H1 (cell line): ENCODE results near the gene UMODL1. TPM values are rescaled to one million over a fixed set of nuclear protein-coding genes. Genes with fewer than 3 reads are reported as not detected.

Source experiments
- CTCF ChIA-PET: fragments of 300-600 bp; sonication (Branson Sonifier 250); formaldehyde crosslinking; loops from one replicate; lab custom pipeline; 2021; ENCODE audit not compliant: partially characterized antibody; lab: Charles Lee
- POLR2A ChIA-PET: fragments of 300-600 bp; sonication (Branson Sonifier 250); formaldehyde crosslinking; loops from one replicate; lab custom pipeline; 2021; ENCODE audit warnings: inconsistent platforms; ENCODE audit not compliant: partially characterized antibody; lab: Charles Lee
- DNase-seq, 2 experiments: peaks; one replicate each; pipeline versions ENCODE4 v3.0.0 to v3.0.0-alpha.2; 2010 to 2022; ENCODE audit warnings: low spot score in 2 of 2, low read depth in 1 of 2, mixed read lengths in 1 of 2
- FAIRE-seq: peaks from 2 replicates; lab custom pipeline; 2011; peaks lifted over from hg19 to GRCh38; lab: Jason Lieb, UNC
- H2AFZ ChIP-seq: 2 replicates; pipeline ENCODE4 v1.8.1; 2012; ENCODE audit warnings: low read length, inconsistent platforms
- H2AK5ac ChIP-seq: 2 replicates; pipeline ENCODE4 v1.6.1; 2013; ENCODE audit warnings: low read depth, low read length
- H2BK120ac ChIP-seq: replicated peaks from 2 replicates; pipeline ENCODE3; 2013; ENCODE audit warnings: low read depth, low read length, inconsistent platforms
- H2BK12ac ChIP-seq: 2 replicates; pipeline ENCODE4 v1.6.1; 2013; ENCODE audit warnings: low read depth, low read length
- H2BK15ac ChIP-seq: 2 replicates; pipeline ENCODE4 v1.6.1; 2013; ENCODE audit warnings: low read length
- H2BK20ac ChIP-seq: 2 replicates; pipeline ENCODE4 v1.6.1; 2013; ENCODE audit warnings: low read length
- H2BK5ac ChIP-seq: 2 replicates; pipeline ENCODE4 v1.6.1; 2013; ENCODE audit warnings: low read depth, low read length
- H3K14ac ChIP-seq: 2 replicates; pipeline ENCODE4 v1.6.1; 2013; ENCODE audit warnings: inconsistent platforms; ENCODE audit not compliant: insufficient read length
- H3K18ac ChIP-seq: 2 replicates; pipeline ENCODE4 v1.6.1; 2013; ENCODE audit warnings: low read length; ENCODE audit errors: extremely low read depth
- H3K23ac ChIP-seq: 2 replicates; pipeline ENCODE4 v1.6.1; 2013; ENCODE audit warnings: inconsistent platforms; ENCODE audit not compliant: insufficient read length
- H3K23me2 ChIP-seq: 2 replicates; pipeline ENCODE4 v1.6.1; 2013; ENCODE audit warnings: low read depth, low read length
- H3K27ac ChIP-seq: 2 replicates; pipeline ENCODE4 v1.6.1; 2011; ENCODE audit warnings: low read depth, low read length, inconsistent platforms
- H3K27me3 ChIP-seq, 4 experiments: replicated peaks in 1 of 4; 1 replicate in 1 of 4; 2 replicates in 3 of 4; pipeline versions ENCODE4 v1.6.1 to v1.8.1; 2011 to 2013; ENCODE audit warnings: low read length in 3 of 4, mild to moderate bottlenecking in 3 of 4, inconsistent platforms in 2 of 4, mixed read lengths in 2 of 4, moderate library complexity in 1 of 4; ENCODE audit not compliant: control insufficient read depth in 3 of 4, insufficient read depth in 3 of 4; ENCODE audit errors: extremely low read depth in 1 of 4
- H3K36me3 ChIP-seq, 4 experiments: 2 replicates each; pipeline versions ENCODE4 v1.6.1 to v1.8.1; 2011 to 2013; ENCODE audit warnings: mild to moderate bottlenecking in 4 of 4, low read length in 3 of 4, moderate library complexity in 2 of 4, control low read depth in 1 of 4, inconsistent platforms in 1 of 4; ENCODE audit not compliant: insufficient read depth in 4 of 4, control insufficient read depth in 2 of 4
- H3K4ac ChIP-seq: replicated peaks from 2 replicates; pipeline ENCODE3; 2013; ENCODE audit warnings: low read length, low read depth, mixed read lengths, inconsistent platforms; ENCODE audit not compliant: insufficient read length
- H3K4me1 ChIP-seq, 4 experiments: replicated peaks in 1 of 4; 1 replicate in 1 of 4; 2 replicates in 3 of 4; pipeline versions ENCODE4 v1.6.1 to v1.8.1; 2011 to 2013; ENCODE audit warnings: low read length in 3 of 4, inconsistent platforms in 2 of 4, mixed read lengths in 1 of 4; ENCODE audit not compliant: insufficient read depth in 4 of 4, control insufficient read depth in 3 of 4
- H3K4me2 ChIP-seq, 2 experiments: 2 replicates each; pipeline versions ENCODE4 v1.6.1 to v1.8.1; 2011 to 2013; ENCODE audit warnings: low read depth in 2 of 2, low read length in 2 of 2, control low read depth in 1 of 2, inconsistent platforms in 1 of 2, mild to moderate bottlenecking in 1 of 2; ENCODE audit not compliant: insufficient read depth in 1 of 2
- H3K4me3 ChIP-seq, 4 experiments: fragments of 200-600, 300-600 bp in 1 of 4; sonication (generic), shearing (Covaris generic), sonication (Bioruptor Twin) in 1 of 4; 2 replicates each; pipeline versions ENCODE4 v1.5.1 to v1.8.1; 2011 to 2016; ENCODE audit warnings: low read length in 4 of 4, low read depth in 3 of 4, control low read depth in 2 of 4, inconsistent platforms in 2 of 4, mild to moderate bottlenecking in 2 of 4, mixed read lengths in 1 of 4, moderate library complexity in 1 of 4; ENCODE audit not compliant: insufficient read depth in 2 of 4; ENCODE audit errors: extremely low read depth in 1 of 4
- H3K56ac ChIP-seq: replicated peaks from 2 replicates; pipeline ENCODE3; 2013; ENCODE audit warnings: low read depth, mild to moderate bottlenecking, mixed read lengths, low read length, inconsistent platforms; ENCODE audit not compliant: insufficient read length
- H3K79me1 ChIP-seq: 2 replicates; pipeline ENCODE4 v1.6.1; 2013; ENCODE audit warnings: low read depth, low read length, control low read depth
- H3K79me2 ChIP-seq, 2 experiments: 2 replicates each; pipeline versions ENCODE4 v1.6.1 to v1.8.1; 2012 to 2013; ENCODE audit warnings: low read length in 2 of 2, mild to moderate bottlenecking in 2 of 2, inconsistent platforms in 1 of 2; ENCODE audit not compliant: insufficient read depth in 2 of 2, control insufficient read depth in 1 of 2
- H3K9ac ChIP-seq, 4 experiments: replicated peaks in 1 of 4; 1 replicate in 1 of 4; 2 replicates in 3 of 4; pipeline versions ENCODE4 v1.6.1 to v1.8.1; 2011 to 2013; ENCODE audit warnings: low read depth in 3 of 4, low read length in 3 of 4, control low read depth in 2 of 4, mild to moderate bottlenecking in 2 of 4, moderate library complexity in 2 of 4, inconsistent platforms in 1 of 4; ENCODE audit errors: extremely low read depth in 1 of 4
- H3K9me3 ChIP-seq, 2 experiments: 2 replicates each; pipeline versions ENCODE4 v1.6.1 to v1.8.1; 2012 to 2013; ENCODE audit warnings: mild to moderate bottlenecking in 2 of 2, moderate library complexity in 2 of 2, control low read depth in 1 of 2, inconsistent platforms in 1 of 2, low read depth in 1 of 2, low read length in 1 of 2, mixed read lengths in 1 of 2; ENCODE audit not compliant: insufficient read depth in 2 of 2
- H4K20me1 ChIP-seq, 2 experiments: replicated peaks in 1 of 2; 2 replicates each; pipeline versions ENCODE3 to v1.8.1; 2011 to 2013; ENCODE audit warnings: inconsistent platforms in 2 of 2, low read length in 2 of 2, mild to moderate bottlenecking in 1 of 2; ENCODE audit not compliant: insufficient read depth in 2 of 2, control insufficient read depth in 1 of 2
- H4K5ac ChIP-seq: 2 replicates; pipeline ENCODE4 v1.6.1; 2013; ENCODE audit warnings: low read length, low read depth, mixed read lengths, inconsistent platforms; ENCODE audit not compliant: insufficient read length
- H4K8ac ChIP-seq: 2 replicates; pipeline ENCODE4 v1.8.0; 2013; ENCODE audit warnings: mild to moderate bottlenecking, moderate library complexity, low read length, inconsistent platforms; ENCODE audit not compliant: insufficient read depth; ENCODE audit errors: extremely low read depth
- H4K91ac ChIP-seq: replicated peaks from 2 replicates; pipeline ENCODE3; 2013; ENCODE audit warnings: low read length, mixed read lengths, inconsistent platforms; ENCODE audit not compliant: insufficient read length
- GTF2F1 ChIP-seq: IDR thresholded peaks from 2 replicates; pipeline ENCODE4 v1.6.1; 2012; ENCODE audit warnings: low read depth, low read length, improper control_type of control experiment, borderline replicate concordance
- POLR2AphosphoS5 ChIP-seq: IDR thresholded peaks from 2 replicates; pipeline ENCODE4 v1.6.1; 2011; ENCODE audit warnings: low read depth, low read length
- RFX5 ChIP-seq: IDR thresholded peaks from 2 replicates; pipeline ENCODE4 v1.6.1; 2011; ENCODE audit warnings: low read depth, low read length, improper control_type of control experiment, borderline replicate concordance
- TAF1 ChIP-seq: IDR thresholded peaks from 2 replicates; pipeline ENCODE4 v1.6.1; 2011; ENCODE audit warnings: mild to moderate bottlenecking, low read depth, low read length
- WGBS, 2 experiments: shearing (Covaris generic) in 1 of 2; methylation state at CpG; one replicate each; pipeline versions ENCODE4 v1.1.6 to v1.1.7; 2013 to 2015; ENCODE audit warnings: low lambda C conversion rate in 2 of 2, mixed read lengths in 2 of 2, inconsistent platforms in 1 of 2, low coverage in 1 of 2, missing lambda C conversion rate in 1 of 2; ENCODE audit not compliant: insufficient replicate concordance in 2 of 2, insufficient coverage in 1 of 2, insufficient read length in 1 of 2; ENCODE audit errors: extremely low coverage in 1 of 2, missing lambda C conversion rate in 1 of 2; 5-methylcytosine and 5-hydroxymethylcytosine counted together
- polyA plus RNA-seq, 7 experiments: library from polyadenylated mRNA; depleted of rRNA in 3 of 7; stranded (reverse) in 5 of 7; unstranded in 2 of 7; fragments of >200 nt in 5 of 7; fragments of 200-250 nt in 2 of 7; gene quantifications; 1 replicate in 5 of 7; 2 replicates in 1 of 7; 4 replicates in 1 of 7; pipeline versions ENCODE4 v1.2.1 to v1.2.3, GENCODE V29; 2011 to 2013; ENCODE audit warnings: missing spikeins in 2 of 7, mixed read lengths in 2 of 7
- total RNA-seq: library from RNA; stranded (reverse); fragmentation: NEBNext Ultra II Directional; extraction: Animal tissue kit (Norgen Biotek cat#: 25700); gene quantifications from 2 replicates; pipeline ENCODE4 v1.2.1, GENCODE V29; 2021
- TF ChIP-seq, protein P1 (sequence below): IDR thresholded peaks from 2 replicates; pipeline ENCODE4 v1.6.1; 2011; ENCODE audit warnings: low read depth, mild to moderate bottlenecking, low read length; ENCODE audit not compliant: insufficient read depth

UMODL1 gene
- total and polyA plus RNA-seq, 2 of the 8 experiments (the other 6 are each of a cell fraction or from before 2014, with no cell fraction given) = not detected

DNA sequence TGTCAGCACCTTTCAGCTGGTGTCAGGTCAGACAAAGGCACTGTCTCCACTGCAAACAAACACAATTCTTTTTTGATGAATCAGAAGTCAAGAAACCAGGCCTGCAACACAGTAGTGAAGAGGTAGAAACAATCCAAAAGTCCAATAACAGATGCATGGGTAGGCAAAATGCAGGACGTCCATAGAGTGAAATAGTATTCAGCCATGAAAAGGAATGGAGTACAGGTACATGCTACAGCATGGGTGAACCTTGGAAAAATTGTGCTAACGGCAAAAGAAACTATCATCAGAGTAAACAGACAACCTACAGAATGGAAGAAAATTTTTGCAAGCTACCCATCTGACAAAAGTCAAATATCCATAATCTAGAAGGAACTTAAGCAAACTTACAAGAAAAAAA is 34.8 kb upstream of the UMODL1 start:
- Histone ChIP-seq H3K4me1 (no peaks in the 10 kb centered on the region; a peak in 1 of 7 replicates), H3K4ac (no peak overlapping the region), H2BK12ac (no peak overlapping the region), H4K5ac (no peak overlapping the region), H3K18ac (no peak overlapping the region), H3K4me2 (no peak overlapping the region), H3K36me3 (no peaks in the 10 kb centered on the region), H2AFZ (no peak overlapping the region), H2BK20ac (no peak overlapping the region), H3K4me3 (no peak overlapping the region), H2BK120ac (no peak overlapping the region), H3K79me1 (no peaks in the 10 kb centered on the region), H3K27ac (no peak overlapping the region), H3K27me3 (no peaks in the 10 kb centered on the region; a peak in 1 of 7 replicates), H2BK15ac (no peak overlapping the region), H4K8ac (no peak overlapping the region), H3K23ac (no peak overlapping the region), H2AK5ac (no peak overlapping the region), H3K9me3 (no peaks in the 10 kb centered on the region), H4K91ac (no peak overlapping the region), H4K20me1 (no peaks in the 10 kb centered on the region), H3K79me2 (no peaks in the 10 kb centered on the region), H3K9ac (no peak overlapping the region), H3K56ac (no peak overlapping the region), H3K14ac (no peak overlapping the region), H3K23me2 (no peaks in the 10 kb centered on the region), H2BK5ac (no peak overlapping the region)
- ChIA-PET CTCF (no interaction called here), POLR2A (no interaction called here)
- FAIRE-seq (no peak), DNase-seq (no peak)
- WGBS, 2 experiments = 81% methylated on average over 2 of the region's 2 CpGs; no CpG with 5 or more reads in 1 of the 2 experiments
- TF ChIP-seq TAF1 (no peak), POLR2AphosphoS5 (no peak), RFX5 (no peak), GTF2F1 (no peak)
- TF ChIP-seq, protein P1, sequence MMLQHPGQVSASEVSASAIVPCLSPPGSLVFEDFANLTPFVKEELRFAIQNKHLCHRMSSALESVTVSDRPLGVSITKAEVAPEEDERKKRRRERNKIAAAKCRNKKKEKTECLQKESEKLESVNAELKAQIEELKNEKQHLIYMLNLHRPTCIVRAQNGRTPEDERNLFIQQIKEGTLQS = no peak
